ENCODE measurements around the gene SAMD13. TPM values are rescaled to one million over a fixed set of nuclear protein-coding genes. Genes with fewer than 3 reads are reported as not detected.

Gene SAMD13
- total and polyA plus RNA-seq, 9 donors = 6.5 to 9.1 (median 8.1) TPM

DNA sequence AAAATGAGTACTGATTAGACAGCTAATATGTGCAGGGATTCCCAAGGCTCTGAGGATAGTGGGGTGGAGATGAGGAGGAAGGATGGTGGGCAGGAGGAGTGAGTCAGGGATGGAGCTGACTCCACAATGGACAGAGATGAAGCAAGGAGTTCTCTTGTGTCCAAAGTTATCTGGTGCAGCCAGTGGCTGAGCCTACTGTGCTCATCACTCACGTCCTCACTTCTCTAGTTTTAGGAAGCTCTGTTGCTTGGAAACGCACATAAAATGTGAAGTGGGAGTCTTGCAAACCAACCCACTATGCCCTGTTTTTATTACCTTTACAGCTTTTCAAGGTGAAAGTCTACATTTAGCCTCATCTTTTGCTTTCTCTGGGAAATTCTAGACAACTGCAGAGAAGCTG, 36.5 kb upstream of the SAMD13 start:
- WGBS (ENCODE audit: insufficient coverage) = 27% methylated on average over 2 of the region's 2 CpGs
- Histone ChIP-seq H3K4me1 (ENCODE audit: control insufficient read depth, insufficient read depth, low read length) (no peaks in the 10 kb centered on the region), H3K27ac (ENCODE audit: low read length) (no peak overlapping the region), H3K27me3 (ENCODE audit: control insufficient read depth, insufficient read depth, low read length) (no peaks in the 10 kb centered on the region), H3K4me3 (ENCODE audit: low read length) (no peak overlapping the region), H3K9me3 (replicated peaks; ENCODE audit: control insufficient read depth, low read depth, low read length) (no peaks in the 10 kb centered on the region), H3K36me3 (ENCODE audit: control insufficient read depth, insufficient read depth, low read length) (no peaks in the 10 kb centered on the region)
- DNase-seq = no peak

DNA sequence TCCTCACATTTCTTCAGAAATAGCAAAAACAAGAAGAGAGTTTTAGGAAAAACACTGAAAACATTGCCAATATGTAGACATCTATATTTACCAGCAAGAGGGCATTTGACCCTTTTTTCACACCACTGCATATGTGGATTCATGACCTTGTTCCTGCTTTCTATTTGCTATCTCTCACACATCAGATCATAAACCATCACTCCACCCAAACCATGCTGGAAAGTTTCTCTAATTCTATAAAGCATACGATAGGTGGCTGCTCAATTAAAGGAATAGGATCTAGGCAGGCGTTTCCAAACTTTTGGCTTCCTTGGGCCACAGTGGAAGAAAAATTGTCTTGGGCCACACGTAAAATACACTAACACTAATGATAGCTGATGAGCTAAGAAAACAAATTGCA, 35.6 kb upstream of the SAMD13 start:
- WGBS (ENCODE audit: insufficient coverage) = no CpG with 5 or more reads among the region's 3 CpGs
- H3K9me3 ChIP-seq (replicated peaks; ENCODE audit: control insufficient read depth, low read depth, low read length) = no peaks in the 10 kb centered on the region
- H3K36me3 ChIP-seq (ENCODE audit: control insufficient read depth, insufficient read depth, low read length) = no peaks in the 10 kb centered on the region
- DNase-seq = no peak
- no peak overlapping the region for H3K4me3 ChIP-seq (ENCODE audit: low read length)
- no peak overlapping the region for H3K27ac ChIP-seq (ENCODE audit: low read length)
- H3K4me1 ChIP-seq (ENCODE audit: control insufficient read depth, insufficient read depth, low read length) = no peaks in the 10 kb centered on the region
- no peaks in the 10 kb centered on the region for H3K27me3 ChIP-seq (ENCODE audit: control insufficient read depth, insufficient read depth, low read length)

DNA sequence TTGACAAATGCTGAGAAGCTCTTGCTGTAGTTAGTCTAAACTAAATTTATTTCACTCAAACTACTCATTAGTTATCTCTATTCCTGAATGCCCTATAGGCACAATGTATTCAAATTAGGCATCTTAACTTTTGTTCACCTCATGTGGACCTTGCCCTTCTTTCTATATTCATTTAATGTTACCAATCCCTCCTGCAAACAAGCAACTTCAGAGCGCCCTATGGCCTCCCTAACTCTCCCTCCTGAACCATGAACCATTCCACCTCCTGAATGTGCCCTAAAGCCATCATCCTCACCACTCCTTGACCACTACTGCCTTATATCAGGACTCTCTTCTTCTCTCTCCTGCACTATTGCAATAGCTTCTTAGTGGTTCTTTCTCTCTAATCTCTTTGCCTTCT, 34.8 kb upstream of the SAMD13 start:
- no peaks in the 10 kb centered on the region for H3K27me3 ChIP-seq (ENCODE audit: control insufficient read depth, insufficient read depth, low read length)
- no peak for DNase-seq
- no peaks in the 10 kb centered on the region for H3K36me3 ChIP-seq (ENCODE audit: control insufficient read depth, insufficient read depth, low read length)
- H3K4me3 ChIP-seq (ENCODE audit: low read length) = no peak overlapping the region
- no peak overlapping the region for H3K27ac ChIP-seq (ENCODE audit: low read length)
- no peaks in the 10 kb centered on the region for H3K9me3 ChIP-seq (replicated peaks; ENCODE audit: control insufficient read depth, low read depth, low read length)
- peaks cover 3% of the 10 kb centered on the region for H3K4me1 ChIP-seq (ENCODE audit: control insufficient read depth, insufficient read depth, low read length)
- 56% methylated on average over 1 of the region's 1 CpG for WGBS (ENCODE audit: insufficient coverage)

DNA sequence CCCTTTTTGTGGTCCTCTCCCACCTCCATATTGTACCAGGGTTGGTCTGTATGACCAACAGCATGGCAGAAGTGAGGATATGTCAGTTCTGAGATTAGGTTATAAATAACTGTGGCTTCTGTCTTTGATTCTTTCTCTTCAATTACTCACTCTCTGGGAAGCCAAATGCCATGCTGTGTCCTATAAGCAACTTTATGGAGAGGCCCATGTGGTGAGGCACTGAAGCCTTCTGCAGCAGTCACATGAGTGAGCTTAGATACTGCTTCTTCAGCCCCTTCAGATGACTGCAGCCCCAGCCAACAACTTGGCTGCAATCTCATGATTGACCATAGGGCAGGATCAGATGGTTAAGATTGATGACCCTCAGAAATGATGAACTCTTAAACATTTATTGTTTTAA, 34.0 kb upstream of the SAMD13 start:
- no peak overlapping the region for H3K27ac ChIP-seq (ENCODE audit: low read length)
- H3K9me3 ChIP-seq (replicated peaks; ENCODE audit: control insufficient read depth, low read depth, low read length) = no peaks in the 10 kb centered on the region
- H3K27me3 ChIP-seq (ENCODE audit: control insufficient read depth, insufficient read depth, low read length) = no peaks in the 10 kb centered on the region
- no peak for DNase-seq
- H3K4me3 ChIP-seq (ENCODE audit: low read length) = no peak overlapping the region
- no peaks in the 10 kb centered on the region for H3K36me3 ChIP-seq (ENCODE audit: control insufficient read depth, insufficient read depth, low read length)
- H3K4me1 ChIP-seq (ENCODE audit: control insufficient read depth, insufficient read depth, low read length) = peaks cover 3% of the 10 kb centered on the region

DNA sequence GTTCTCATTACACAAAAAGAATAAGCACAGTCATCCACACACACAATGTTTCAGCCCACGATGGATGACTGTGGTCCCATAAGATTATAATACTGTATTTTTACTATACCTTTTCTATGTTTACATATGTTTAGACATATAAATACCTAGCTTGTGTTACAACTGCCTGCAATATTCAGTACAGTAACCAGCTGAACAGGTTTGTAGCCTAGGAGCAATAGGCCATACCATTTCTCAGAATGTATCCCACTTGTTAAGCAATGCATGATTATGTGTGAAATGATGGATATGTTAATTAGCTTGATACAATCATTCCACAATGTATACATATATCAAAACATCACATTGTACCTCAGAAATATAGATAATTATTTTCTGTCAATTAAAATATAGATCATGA, 33.2 kb upstream of the SAMD13 start:
- WGBS (ENCODE audit: insufficient coverage) = no CpG with 5 or more reads among the region's 1 CpG

DNA sequence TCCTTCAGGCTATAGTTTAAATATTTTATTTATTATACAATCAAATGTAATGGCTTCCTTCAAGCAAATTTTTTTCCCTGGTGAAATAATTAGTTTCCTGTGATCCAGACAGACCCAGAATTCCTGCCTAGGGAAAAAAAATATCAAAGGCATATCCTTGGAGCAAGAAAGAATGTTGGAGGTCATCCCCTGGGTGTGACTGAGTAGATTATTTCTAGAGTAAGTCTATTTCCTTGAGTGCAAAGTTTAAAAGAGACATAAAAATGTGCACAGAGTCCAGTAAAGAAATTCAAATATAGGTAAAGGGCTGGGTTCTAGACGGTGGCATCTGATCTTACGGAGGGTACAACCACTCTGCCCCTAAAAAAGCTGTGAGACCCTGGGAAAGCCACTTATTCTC, 32.2 kb upstream of the SAMD13 start:
- no peaks in the 10 kb centered on the region for H3K36me3 ChIP-seq (ENCODE audit: control insufficient read depth, insufficient read depth, low read length)
- WGBS (ENCODE audit: insufficient coverage) = no CpG with 5 or more reads among the region's 2 CpGs

More for the DNA sequence above, 33.2 kb upstream of the SAMD13 start:
- H3K4me1 ChIP-seq (ENCODE audit: control insufficient read depth, insufficient read depth, low read length) = peaks cover 3% of the 10 kb centered on the region
- no peaks in the 10 kb centered on the region for H3K9me3 ChIP-seq (replicated peaks; ENCODE audit: control insufficient read depth, low read depth, low read length)
- H3K27me3 ChIP-seq (ENCODE audit: control insufficient read depth, insufficient read depth, low read length) = no peaks in the 10 kb centered on the region
- H3K4me3 ChIP-seq (ENCODE audit: low read length) = no peak overlapping the region
- H3K27ac ChIP-seq (ENCODE audit: low read length) = no peak overlapping the region
- no peak for DNase-seq
- no peaks in the 10 kb centered on the region for H3K36me3 ChIP-seq (ENCODE audit: control insufficient read depth, insufficient read depth, low read length)

DNA sequence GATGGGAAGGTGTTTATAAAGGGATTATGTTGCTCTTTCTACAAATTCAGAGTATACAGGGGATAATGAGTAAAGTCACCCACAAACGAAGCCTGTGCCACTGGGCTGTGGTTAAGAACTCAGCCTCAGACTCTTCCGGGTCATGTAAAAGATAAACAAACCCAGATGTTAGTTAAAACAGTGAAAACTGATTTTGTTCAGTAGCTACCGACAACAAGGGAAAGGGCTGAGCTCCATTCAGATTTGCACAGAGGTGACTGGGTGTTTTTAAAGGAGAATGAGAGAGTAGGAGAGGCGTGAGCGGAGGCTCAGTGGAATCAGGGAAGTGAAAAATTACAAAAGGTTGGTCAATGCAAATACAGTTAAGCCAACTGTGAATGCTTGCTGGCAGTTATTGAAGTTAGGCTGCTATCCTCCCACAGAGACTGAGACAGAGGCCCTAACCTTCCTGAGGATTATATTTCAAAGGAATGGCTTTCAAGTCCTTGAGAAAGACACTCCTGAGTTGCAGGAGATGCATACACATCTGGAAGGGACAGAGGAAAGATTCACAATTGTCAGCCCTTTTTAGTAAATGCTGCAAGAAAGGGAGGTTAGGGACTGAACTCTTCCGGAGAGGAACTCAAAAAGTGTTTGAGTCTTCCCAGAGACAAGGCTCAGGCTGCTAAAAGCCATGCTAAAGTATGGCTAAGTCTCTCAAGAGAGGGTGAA, 29.9 kb upstream of the SAMD13 start:
- no peaks in the 10 kb centered on the region for H3K27me3 ChIP-seq (ENCODE audit: control insufficient read depth, insufficient read depth, low read length)
- no peaks in the 10 kb centered on the region for H3K9me3 ChIP-seq (replicated peaks; ENCODE audit: control insufficient read depth, low read depth, low read length)
- H3K4me1 ChIP-seq (ENCODE audit: control insufficient read depth, insufficient read depth, low read length) = peaks cover 3% of the 10 kb centered on the region
- peak overlapping the region; percentile 47 for H3K27ac ChIP-seq (ENCODE audit: low read length)
- H3K4me3 ChIP-seq (ENCODE audit: low read length) = no peak overlapping the region
- 10% methylated on average over 5 of the region's 6 CpGs for WGBS (ENCODE audit: insufficient coverage)
- no peaks in the 10 kb centered on the region for H3K36me3 ChIP-seq (ENCODE audit: control insufficient read depth, insufficient read depth, low read length)
- DNase-seq = peak; percentile 35

More for the DNA sequence above, 32.2 kb upstream of the SAMD13 start:
- no peaks in the 10 kb centered on the region for H3K9me3 ChIP-seq (replicated peaks; ENCODE audit: control insufficient read depth, low read depth, low read length)
- peaks cover 3% of the 10 kb centered on the region for H3K4me1 ChIP-seq (ENCODE audit: control insufficient read depth, insufficient read depth, low read length)
- no peak for DNase-seq
- H3K27ac ChIP-seq (ENCODE audit: low read length) = no peak overlapping the region
- no peak overlapping the region for H3K4me3 ChIP-seq (ENCODE audit: low read length)
- no peaks in the 10 kb centered on the region for H3K27me3 ChIP-seq (ENCODE audit: control insufficient read depth, insufficient read depth, low read length)

DNA sequence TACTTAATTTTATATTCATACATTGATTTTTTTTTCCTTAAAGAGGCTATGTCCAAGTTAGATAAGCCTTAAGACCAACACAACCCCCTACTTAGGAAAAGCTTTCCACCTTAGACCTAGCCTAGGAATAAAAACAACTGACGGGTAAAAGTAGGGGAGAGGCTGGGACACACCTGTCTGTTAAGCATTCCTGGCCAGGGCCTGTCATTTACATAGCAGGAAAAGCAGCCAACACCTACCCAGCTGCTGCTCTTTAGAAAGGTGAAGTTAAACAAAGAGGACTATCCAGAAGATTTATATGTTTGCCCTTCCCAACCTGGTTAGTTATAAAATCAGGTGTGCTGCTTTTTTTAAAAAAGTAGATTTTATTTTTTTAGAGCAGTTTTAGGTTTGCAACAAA, 29.1 kb upstream of the SAMD13 start:
- H3K27ac ChIP-seq (ENCODE audit: low read length) = no peak overlapping the region
- WGBS (ENCODE audit: insufficient coverage) = no CpG with 5 or more reads among the region's 1 CpG
- H3K9me3 ChIP-seq (replicated peaks; ENCODE audit: control insufficient read depth, low read depth, low read length) = no peaks in the 10 kb centered on the region
- H3K4me1 ChIP-seq (ENCODE audit: control insufficient read depth, insufficient read depth, low read length) = peaks cover 3% of the 10 kb centered on the region
- no peak overlapping the region for H3K4me3 ChIP-seq (ENCODE audit: low read length)
- DNase-seq = no peak
- no peaks in the 10 kb centered on the region for H3K36me3 ChIP-seq (ENCODE audit: control insufficient read depth, insufficient read depth, low read length)
- H3K27me3 ChIP-seq (ENCODE audit: control insufficient read depth, insufficient read depth, low read length) = no peaks in the 10 kb centered on the region

DNA sequence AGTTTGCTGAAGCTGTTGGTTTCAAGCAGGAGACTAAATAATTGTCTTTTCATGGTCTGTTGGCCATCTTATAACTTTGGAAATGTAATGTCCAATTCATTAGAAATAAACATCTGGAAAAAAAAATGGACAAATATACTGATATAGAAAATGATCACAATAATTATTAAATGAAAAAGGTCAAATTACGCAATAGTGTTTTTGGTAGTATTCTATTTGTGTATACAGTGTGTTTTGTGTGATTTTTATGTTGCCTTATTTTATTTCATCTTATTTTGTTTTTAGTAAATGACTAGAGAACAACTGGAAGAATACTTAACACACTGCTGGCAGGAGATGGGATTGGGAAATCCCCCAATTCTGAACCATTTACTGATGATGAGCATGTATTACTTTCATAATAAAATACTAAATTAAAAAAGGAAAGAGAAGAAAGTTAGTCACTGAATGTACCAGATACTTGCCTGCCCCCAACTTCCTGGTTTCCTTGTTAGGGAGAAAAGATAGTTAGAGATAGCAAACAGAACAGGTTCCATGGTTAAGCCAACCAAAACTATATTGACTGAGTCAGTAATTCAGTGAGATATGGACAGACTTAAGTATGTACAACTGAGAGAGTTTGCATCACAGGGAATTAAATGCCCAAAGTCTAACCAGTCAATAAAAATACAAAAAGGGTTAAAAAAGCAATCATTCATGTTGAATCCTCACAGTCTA, 24.0 kb upstream of the SAMD13 start:
- peak; percentile 38 for DNase-seq
- no CpG with 5 or more reads among the region's 1 CpG for WGBS (ENCODE audit: insufficient coverage)
- Histone ChIP-seq H3K4me1 (ENCODE audit: control insufficient read depth, insufficient read depth, low read length) (no peaks in the 10 kb centered on the region), H3K27ac (ENCODE audit: low read length) (no peak overlapping the region), H3K9me3 (replicated peaks; ENCODE audit: control insufficient read depth, low read depth, low read length) (no peaks in the 10 kb centered on the region), H3K36me3 (ENCODE audit: control insufficient read depth, insufficient read depth, low read length) (no peaks in the 10 kb centered on the region), H3K4me3 (ENCODE audit: low read length) (no peak overlapping the region), H3K27me3 (ENCODE audit: control insufficient read depth, insufficient read depth, low read length) (no peaks in the 10 kb centered on the region)

DNA sequence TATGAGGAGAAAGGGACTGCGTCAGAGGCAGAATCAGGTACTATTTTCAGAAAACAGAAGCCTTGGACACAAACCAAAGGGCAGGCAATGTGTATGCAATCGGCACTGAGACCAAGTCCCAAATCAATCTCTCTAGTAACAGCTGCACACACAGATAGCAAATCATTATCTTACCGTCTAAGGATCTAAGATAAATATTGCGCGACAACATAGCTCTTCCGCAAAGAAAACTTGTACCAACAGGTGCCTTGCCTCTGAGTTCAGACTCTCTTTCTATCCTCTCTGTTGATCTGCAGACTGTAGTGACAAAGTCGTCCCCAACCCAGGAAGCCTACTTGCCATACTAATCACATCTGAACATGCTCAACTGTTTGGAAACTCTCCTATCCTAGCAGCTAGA, 22.6 kb upstream of the SAMD13 start:
- Histone ChIP-seq H3K27ac (ENCODE audit: low read length) (no peak overlapping the region), H3K36me3 (ENCODE audit: control insufficient read depth, insufficient read depth, low read length) (no peaks in the 10 kb centered on the region), H3K4me3 (ENCODE audit: low read length) (no peak overlapping the region), H3K9me3 (replicated peaks; ENCODE audit: control insufficient read depth, low read depth, low read length) (no peaks in the 10 kb centered on the region), H3K27me3 (ENCODE audit: control insufficient read depth, insufficient read depth, low read length) (no peaks in the 10 kb centered on the region), H3K4me1 (ENCODE audit: control insufficient read depth, insufficient read depth, low read length) (no peaks in the 10 kb centered on the region)
- WGBS (ENCODE audit: insufficient coverage) = 77% methylated on average over 5 of the region's 7 CpGs
- no peak for DNase-seq
